Erythroblast (primary cell): Measurements from ENCODE around the gene WNT3.

Experiments
- GATA1 ChIP-seq: IDR thresholded peaks from 2 replicates; pipeline ENCODE4 v1.6.1; 2011; ENCODE audit warnings: low read depth, mild to moderate bottlenecking, control low read depth, low read length, moderate library complexity
- POLR2A ChIP-seq: IDR thresholded peaks from 2 replicates; pipeline ENCODE4 v1.6.1; 2011; ENCODE audit warnings: mild to moderate bottlenecking, low read length

DNA sequence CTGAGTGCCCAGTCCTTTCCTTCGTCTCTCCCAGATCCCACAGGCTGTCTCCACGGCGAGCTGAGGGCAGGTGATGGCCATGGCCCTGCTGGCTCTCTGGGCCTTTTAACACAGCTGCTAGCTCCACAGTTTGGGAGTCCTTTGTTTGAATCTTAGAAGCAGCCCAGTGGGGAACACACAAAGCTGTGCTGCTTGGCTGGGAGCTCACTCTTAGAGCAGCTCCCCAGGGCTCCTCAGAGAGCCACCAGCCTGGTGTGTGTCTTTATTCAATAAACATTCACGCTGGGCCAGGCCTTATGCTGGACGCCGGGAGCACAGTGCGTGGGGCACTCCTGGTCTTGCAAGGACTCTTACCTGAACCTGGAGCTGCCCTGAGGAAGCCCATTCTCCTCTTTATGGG lies 29.7 kb downstream of the WNT3 start:
- TF ChIP-seq POLR2A (no peak), GATA1 (no peak)
